Measurements from ENCODE around the gene GREB1.

The GREB1 gene

GRCh38 chr2:11589316-11589940, 55.6 kb downstream of the GREB1 start:
- no peaks in the 10 kb centered on the region for H3K9me3 ChIP-seq (ENCODE audit: insufficient read depth, low read depth, low read length)
- no peak overlapping the region for H3K9ac ChIP-seq (ENCODE audit: low read depth, low read length)
- no peak overlapping the region for H3K27ac ChIP-seq (ENCODE audit: low read length)
- H3K27me3 ChIP-seq (ENCODE audit: insufficient read depth, low read length): no peaks in the 10 kb centered on the region
- H3K4me1 ChIP-seq (ENCODE audit: insufficient read depth, low read length): no peaks in the 10 kb centered on the region
- H3K36me3 ChIP-seq (ENCODE audit: insufficient read depth, low read depth, low read length): peaks cover 5% of the 10 kb centered on the region
- H3K4me3 ChIP-seq (ENCODE audit: low read length): no peak overlapping the region

- Histone ChIP-seq H3K27ac (ENCODE audit: low read length) (no peak overlapping the region), H3K4me1 (ENCODE audit: insufficient read depth, low read length) (no peaks in the 10 kb centered on the region), H3K4me3 (ENCODE audit: low read length) (no peak overlapping the region), H3K9ac (ENCODE audit: low read depth, low read length) (no peak overlapping the region), H3K27me3 (ENCODE audit: insufficient read depth, low read length) (no peaks in the 10 kb centered on the region), H3K36me3 (ENCODE audit: insufficient read depth, low read depth, low read length) (peaks cover 5% of the 10 kb centered on the region), H3K9me3 (ENCODE audit: insufficient read depth, low read depth, low read length) (no peaks in the 10 kb centered on the region)
Measured at GRCh38 chr2:11590193-11590592, 56.3 kb downstream of the GREB1 start.

GRCh38 chr2:11591091-11591490, 57.2 kb downstream of the GREB1 start:
- Histone ChIP-seq H3K4me3 (ENCODE audit: low read length) (no peak overlapping the region), H3K27me3 (ENCODE audit: insufficient read depth, low read length) (no peaks in the 10 kb centered on the region), H3K9me3 (ENCODE audit: insufficient read depth, low read depth, low read length) (no peaks in the 10 kb centered on the region), H3K27ac (ENCODE audit: low read length) (no peak overlapping the region), H3K9ac (ENCODE audit: low read depth, low read length) (no peak overlapping the region), H3K36me3 (ENCODE audit: insufficient read depth, low read depth, low read length) (peaks cover 9% of the 10 kb centered on the region), H3K4me1 (ENCODE audit: insufficient read depth, low read length) (no peaks in the 10 kb centered on the region)

GRCh38 chr2:11592671-11593574, 59.1 kb downstream of the GREB1 start:
- Histone ChIP-seq H3K9me3 (ENCODE audit: insufficient read depth, low read depth, low read length) (no peaks in the 10 kb centered on the region), H3K9ac (ENCODE audit: low read depth, low read length) (no peak overlapping the region), H3K27ac (ENCODE audit: low read length) (no peak overlapping the region), H3K27me3 (ENCODE audit: insufficient read depth, low read length) (no peaks in the 10 kb centered on the region), H3K4me3 (ENCODE audit: low read length) (no peak overlapping the region), H3K4me1 (ENCODE audit: insufficient read depth, low read length) (no peaks in the 10 kb centered on the region), H3K36me3 (ENCODE audit: insufficient read depth, low read depth, low read length) (peaks cover 8% of the 10 kb centered on the region; the same call in 1 of the 2 replicates)

- Histone ChIP-seq H3K36me3 (ENCODE audit: insufficient read depth, low read depth, low read length) (peaks cover 39% of the 10 kb centered on the region), H3K9me3 (ENCODE audit: insufficient read depth, low read depth, low read length) (no peaks in the 10 kb centered on the region), H3K4me1 (ENCODE audit: insufficient read depth, low read length) (no peaks in the 10 kb centered on the region), H3K9ac (ENCODE audit: low read depth, low read length) (no peak overlapping the region), H3K4me3 (ENCODE audit: low read length) (no peak overlapping the region), H3K27me3 (ENCODE audit: insufficient read depth, low read length) (no peaks in the 10 kb centered on the region), H3K27ac (ENCODE audit: low read length) (no peak overlapping the region)
Measured at GRCh38 chr2:11596801-11597200, 63.0 kb downstream of the GREB1 start.

- no peaks in the 10 kb centered on the region for H3K27me3 ChIP-seq (ENCODE audit: insufficient read depth, low read length)
- no peaks in the 10 kb centered on the region for H3K9me3 ChIP-seq (ENCODE audit: insufficient read depth, low read depth, low read length)
- no peak overlapping the region for H3K4me3 ChIP-seq (ENCODE audit: low read length)
- no peaks in the 10 kb centered on the region for H3K4me1 ChIP-seq (ENCODE audit: insufficient read depth, low read length)
- H3K9ac ChIP-seq (ENCODE audit: low read depth, low read length): no peak overlapping the region
- H3K27ac ChIP-seq (ENCODE audit: low read length): no peak overlapping the region
- peaks cover 48% of the 10 kb centered on the region for H3K36me3 ChIP-seq (ENCODE audit: insufficient read depth, low read depth, low read length)
Measured at GRCh38 chr2:11597538-11598225, 63.8 kb downstream of the GREB1 start.

- H3K4me1 ChIP-seq (ENCODE audit: insufficient read depth, low read length): no peaks in the 10 kb centered on the region
- no peaks in the 10 kb centered on the region for H3K9me3 ChIP-seq (ENCODE audit: insufficient read depth, low read depth, low read length)
- H3K4me3 ChIP-seq (ENCODE audit: low read length): no peak overlapping the region
- no peaks in the 10 kb centered on the region for H3K27me3 ChIP-seq (ENCODE audit: insufficient read depth, low read length)
- H3K27ac ChIP-seq (ENCODE audit: low read length): no peak overlapping the region
- no peak overlapping the region for H3K9ac ChIP-seq (ENCODE audit: low read depth, low read length)
- H3K36me3 ChIP-seq (ENCODE audit: insufficient read depth, low read depth, low read length): peaks cover 54% of the 10 kb centered on the region
Measured at GRCh38 chr2:11598228-11598731, 64.4 kb downstream of the GREB1 start.

GRCh38 chr2:11602563-11603204, 68.8 kb downstream of the GREB1 start:
- Histone ChIP-seq H3K27ac (ENCODE audit: low read length) (no peak overlapping the region), H3K9me3 (ENCODE audit: insufficient read depth, low read depth, low read length) (no peaks in the 10 kb centered on the region), H3K36me3 (ENCODE audit: insufficient read depth, low read depth, low read length) (peaks cover 73% of the 10 kb centered on the region), H3K4me3 (ENCODE audit: low read length) (no peak overlapping the region), H3K9ac (ENCODE audit: low read depth, low read length) (no peak overlapping the region), H3K27me3 (ENCODE audit: insufficient read depth, low read length) (no peaks in the 10 kb centered on the region), H3K4me1 (ENCODE audit: insufficient read depth, low read length) (no peaks in the 10 kb centered on the region)

- H3K27ac ChIP-seq (ENCODE audit: low read length): no peak overlapping the region
- no peaks in the 10 kb centered on the region for H3K9me3 ChIP-seq (ENCODE audit: insufficient read depth, low read depth, low read length)
- H3K9ac ChIP-seq (ENCODE audit: low read depth, low read length): no peak overlapping the region
- no peaks in the 10 kb centered on the region for H3K4me1 ChIP-seq (ENCODE audit: insufficient read depth, low read length)
- no peak overlapping the region for H3K4me3 ChIP-seq (ENCODE audit: low read length)
- H3K27me3 ChIP-seq (ENCODE audit: insufficient read depth, low read length): no peaks in the 10 kb centered on the region
- H3K36me3 ChIP-seq (ENCODE audit: insufficient read depth, low read depth, low read length): peaks cover 55% of the 10 kb centered on the region
Measured at GRCh38 chr2:11610624-11611242, 76.9 kb downstream of the GREB1 start.

- no peak overlapping the region for H3K9ac ChIP-seq (ENCODE audit: low read depth, low read length)
- no peaks in the 10 kb centered on the region for H3K4me1 ChIP-seq (ENCODE audit: insufficient read depth, low read length)
- H3K9me3 ChIP-seq (ENCODE audit: insufficient read depth, low read depth, low read length): no peaks in the 10 kb centered on the region
- H3K27me3 ChIP-seq (ENCODE audit: insufficient read depth, low read length): no peaks in the 10 kb centered on the region
- H3K27ac ChIP-seq (ENCODE audit: low read length): no peak overlapping the region
- H3K4me3 ChIP-seq (ENCODE audit: low read length): no peak overlapping the region
- peaks cover 55% of the 10 kb centered on the region for H3K36me3 ChIP-seq (ENCODE audit: insufficient read depth, low read depth, low read length)
Measured at GRCh38 chr2:11611251-11611650, 77.4 kb downstream of the GREB1 start.

Measured in iPS-20b (cell line).